Glutamatergic neuron (in vitro differentiated cells): ENCODE data around the gene ALDH3A2. TPM values are rescaled to one million over a fixed set of nuclear protein-coding genes. Genes with fewer than 3 reads are reported as not detected.
"Not testable (repeated sequence)": the region's sequence is repeated elsewhere in the genome, so short reads cannot be mapped to it uniquely, and the experiment has no call there.

Source experiments
- DNase-seq: peaks from one replicate; pipeline ENCODE4 v3.0.0; 2022
- H3K27ac Mint-ChIP-seq: one replicate; pipeline ENCODE4 v1.8.0; 2020; ENCODE audit warnings: mild to moderate bottlenecking, mixed read lengths, inconsistent platforms; ENCODE audit not compliant: unreplicated experiment
- H3K27me3 Mint-ChIP-seq: one replicate; pipeline ENCODE4 v1.8.0; 2020; ENCODE audit warnings: mild to moderate bottlenecking, moderate library complexity, mixed read lengths, inconsistent platforms; ENCODE audit not compliant: unreplicated experiment
- H3K36me3 Mint-ChIP-seq: one replicate; pipeline ENCODE4 v1.8.0; 2020; ENCODE audit warnings: mild to moderate bottlenecking, mixed read lengths, inconsistent platforms; ENCODE audit not compliant: unreplicated experiment
- H3K4me1 Mint-ChIP-seq: one replicate; pipeline ENCODE4 v1.8.0; 2020; ENCODE audit warnings: mild to moderate bottlenecking, low read depth, mixed read lengths, inconsistent platforms; ENCODE audit not compliant: unreplicated experiment
- H3K4me3 Mint-ChIP-seq: one replicate; pipeline ENCODE4 v1.8.0; 2020; ENCODE audit warnings: mild to moderate bottlenecking, mixed read lengths, inconsistent platforms; ENCODE audit not compliant: unreplicated experiment
- H3K9me3 Mint-ChIP-seq: one replicate; pipeline ENCODE4 v1.8.0; 2020; ENCODE audit warnings: mild to moderate bottlenecking, moderate library complexity, mixed read lengths, inconsistent platforms; ENCODE audit not compliant: unreplicated experiment
- CTCF ChIP-seq: fragments of 200-600 bp; sonication (generic); IDR thresholded peaks from one replicate; pipeline ENCODE4 v1.5.0; 2021; ENCODE audit not compliant: partially characterized antibody, unreplicated experiment
- total RNA-seq: library from RNA; stranded (reverse); fragmentation: NEBNext Ultra II Directional; extraction: Animal tissue kit (Norgen Biotek cat#: 25700); gene quantifications from one replicate; pipeline ENCODE4 v1.2.1, GENCODE V29; 2021; ENCODE audit not compliant: unreplicated experiment

Gene ALDH3A2
- total RNA-seq, 1 donor from 2014 or later: 42.6 TPM

GRCh38 chr17:19677736-19678379 is 29.3 kb downstream of the ALDH3A2 start:
- Mint-ChIP-seq H3K27me3 (no peaks in the 10 kb centered on the region), H3K36me3 (peaks cover 25% of the 10 kb centered on the region), H3K4me1 (no peaks in the 10 kb centered on the region), H3K4me3 (no peak overlapping the region), H3K9me3 (peaks cover 2% of the 10 kb centered on the region), H3K27ac (no peak overlapping the region)
- no peak for TF ChIP-seq CTCF
- DNase-seq: no peak

- DNase-seq: no peak
- Mint-ChIP-seq H3K4me3 (no peak overlapping the region), H3K9me3 (peaks cover 2% of the 10 kb centered on the region), H3K4me1 (no peaks in the 10 kb centered on the region), H3K27me3 (no peaks in the 10 kb centered on the region), H3K36me3 (peaks cover 32% of the 10 kb centered on the region), H3K27ac (no peak overlapping the region)
- TF ChIP-seq CTCF: no peak
Observed at GRCh38 chr17:19678581-19679453, 30.3 kb downstream of the ALDH3A2 start.

- H3K36me3 Mint-ChIP-seq: peaks cover 25% of the 10 kb centered on the region
- no peaks in the 10 kb centered on the region for H3K4me1 Mint-ChIP-seq
- H3K27me3 Mint-ChIP-seq: peaks cover 2% of the 10 kb centered on the region
- no peak overlapping the region for H3K4me3 Mint-ChIP-seq
- H3K27ac Mint-ChIP-seq: no peak overlapping the region
- DNase-seq: no peak
- peaks cover 2% of the 10 kb centered on the region for H3K9me3 Mint-ChIP-seq
- no peak for TF ChIP-seq CTCF
Observed at GRCh38 chr17:19683117-19683516, 34.6 kb downstream of the ALDH3A2 start.

GRCh38 chr17:19684909-19685580 is 36.5 kb downstream of the ALDH3A2 start:
- H3K4me1 Mint-ChIP-seq, H3K4me3 Mint-ChIP-seq, H3K27me3 Mint-ChIP-seq, DNase-seq, H3K9me3 Mint-ChIP-seq: not testable (repeated sequence)
- Mint-ChIP-seq H3K27ac (peak overlapping the region; percentile 48), H3K36me3 (peaks cover 14% of the 10 kb centered on the region)

DNA sequence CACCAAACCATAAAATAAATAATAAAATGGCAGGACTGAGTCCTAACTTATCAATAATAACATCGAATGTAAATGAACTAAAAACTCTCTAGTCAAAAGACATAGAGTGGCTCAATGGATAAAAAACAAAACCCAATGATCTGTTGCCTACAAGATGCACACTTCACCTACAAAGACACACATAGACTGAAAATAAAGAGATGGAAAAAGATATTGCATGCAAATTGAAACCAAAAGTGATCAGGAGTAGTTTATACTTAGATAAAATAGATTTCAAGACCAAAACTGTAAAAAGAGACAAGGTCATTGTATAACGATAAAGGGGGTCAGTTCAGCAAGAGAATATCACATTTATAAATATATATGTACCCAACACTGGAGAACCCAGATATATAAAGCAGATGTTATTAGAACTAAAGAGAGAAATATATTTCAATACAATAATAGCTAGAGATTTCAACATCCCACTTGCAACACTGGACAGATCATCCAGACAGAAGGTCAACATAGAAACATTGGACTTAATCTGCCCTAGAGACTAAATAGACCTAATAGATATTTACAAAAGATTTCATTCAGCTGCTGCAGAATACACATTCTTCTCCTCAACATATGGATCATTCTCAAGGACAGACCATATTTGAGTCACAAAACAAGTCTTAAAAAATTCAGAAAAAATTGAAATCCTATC is 38.0 kb downstream of the ALDH3A2 start:
- Mint-ChIP-seq H3K4me1 (no peaks in the 10 kb centered on the region), H3K27ac (no peak overlapping the region), H3K9me3 (peaks cover 4% of the 10 kb centered on the region), H3K36me3 (peaks cover 14% of the 10 kb centered on the region), H3K27me3 (peaks cover 3% of the 10 kb centered on the region), H3K4me3 (no peak overlapping the region)
- no peak for TF ChIP-seq CTCF
- no peak for DNase-seq
